ENCODE measurements around the gene DIMT1. TPM values are rescaled to one million over a fixed set of nuclear protein-coding genes. Genes with fewer than 3 reads are reported as not detected.

Gene DIMT1
- total RNA-seq, 4 donors from 2014 or later: 13.5 to 28.3 (median 21.4) TPM

GRCh38 chr5:62371409-62371808 lies 32.3 kb downstream of the DIMT1 start:
- peaks cover 0 to 31% of the 10 kb centered on the region in 2 donors for H3K36me3 ChIP-seq
- H3K27me3 ChIP-seq: no peaks in the 10 kb centered on the region
- no peak overlapping the region for H3K4me3 ChIP-seq
- H3K27ac ChIP-seq: no peak overlapping the region
- no peaks in the 10 kb centered on the region for H3K4me1 ChIP-seq
- DNase-seq (no peak), ATAC-seq (no peak)
- intact Hi-C loops (cut with DNase I; ENCODE audit: low total_unique reads): no loop called here
- in situ Hi-C loops (cut with MboI; ENCODE audit: low sequenced_read_pairs in 4 of 4): no loop called here
- no peaks in the 10 kb centered on the region for H3K9me3 ChIP-seq
- TF ChIP-seq CTCF (IDR thresholded peaks at IDR 0.05 in 4 of 5, conservative IDR thresholded peaks at IDR 0.05 in 1 of 5): no peak
- no peak for TF ChIP-seq POLR2A (IDR thresholded peaks at IDR 0.05)

- in situ Hi-C loops (cut with MboI; ENCODE audit: low sequenced_read_pairs in 4 of 4) (no loop called here), intact Hi-C loops (cut with DNase I; ENCODE audit: low total_unique reads) (no loop called here)
- no peak overlapping the region for H3K27ac ChIP-seq
- no peaks in the 10 kb centered on the region for H3K4me1 ChIP-seq
- H3K27me3 ChIP-seq: no peaks in the 10 kb centered on the region
- H3K4me3 ChIP-seq: no peak overlapping the region
- peaks cover 0 to 33% of the 10 kb centered on the region in 2 donors for H3K36me3 ChIP-seq
- TF ChIP-seq POLR2A (IDR thresholded peaks at IDR 0.05): no peak
- no peak for TF ChIP-seq CTCF (IDR thresholded peaks at IDR 0.05 in 4 of 5, conservative IDR thresholded peaks at IDR 0.05 in 1 of 5)
- DNase-seq (no peak), ATAC-seq (no peak)
- H3K9me3 ChIP-seq: no peaks in the 10 kb centered on the region
Measured at GRCh38 chr5:62369039-62369438, 34.7 kb downstream of the DIMT1 start.

GRCh38 chr5:62362701-62363100 lies 41.0 kb downstream of the DIMT1 start:
- DNase-seq: no peak
- H3K27ac ChIP-seq: no peak overlapping the region
- no peaks in the 10 kb centered on the region for H3K4me1 ChIP-seq
- in situ Hi-C loops (cut with MboI; ENCODE audit: low sequenced_read_pairs in 4 of 4) (no loop called here), intact Hi-C loops (cut with DNase I; ENCODE audit: low total_unique reads) (no loop called here)
- no peak for ATAC-seq
- no peaks in the 10 kb centered on the region for H3K27me3 ChIP-seq
- peaks cover 0 to 62% of the 10 kb centered on the region in 2 donors for H3K36me3 ChIP-seq
- no peaks in the 10 kb centered on the region for H3K9me3 ChIP-seq
- no peak overlapping the region for H3K4me3 ChIP-seq
- TF ChIP-seq POLR2A (IDR thresholded peaks at IDR 0.05) (no peak), CTCF (IDR thresholded peaks at IDR 0.05 in 4 of 5, conservative IDR thresholded peaks at IDR 0.05 in 1 of 5) (no peak)

GRCh38 chr5:62354028-62354874 lies 49.5 kb downstream of the DIMT1 start:
- H3K36me3 ChIP-seq: peaks cover 0 to 11% of the 10 kb centered on the region in 2 donors
- in situ Hi-C loops (cut with MboI; ENCODE audit: low sequenced_read_pairs in 4 of 4): loop anchor here in 3 of 4 donors (10.0 kb wide), 1 partner anchor 139 kb away; no protein-coding TSS in a partner anchor
- ATAC-seq (peak; percentile 56 to 86), DNase-seq (no peak)
- H3K4me3 ChIP-seq: no peak overlapping the region
- peak in 4 of 5 experiments; percentile 57 to 70 (median 64) for TF ChIP-seq CTCF (IDR thresholded peaks at IDR 0.05 in 4 of 5, conservative IDR thresholded peaks at IDR 0.05 in 1 of 5)
- no peak for TF ChIP-seq POLR2A (IDR thresholded peaks at IDR 0.05)
- no peak overlapping the region for H3K27ac ChIP-seq
- peaks cover 0 to 3% of the 10 kb centered on the region in 2 donors for H3K4me1 ChIP-seq
- H3K27me3 ChIP-seq: no peaks in the 10 kb centered on the region
- no peaks in the 10 kb centered on the region for H3K9me3 ChIP-seq
- intact Hi-C loops (cut with DNase I; ENCODE audit: low total_unique reads): loop anchor here (2.0 to 5.0 kb wide), 2 partner anchors 47 to 132 kb away; partner anchors contain the start of gene KIF2A

Data from gastrocnemius medialis (tissue), 4 donors.